PC-9 (cell line): Measurements from ENCODE around the gene CCDC54.
A peak's percentile ranks its signal among the peaks of the same experiment; 100 is the strongest.

Experiments
- EZH2 ChIP-seq: fragments of 200-600 bp; sonication (generic); IDR thresholded peaks from 2 replicates; pipeline ENCODE4 v1.8.0; 2017; ENCODE audit warnings: antibody characterized with exemption, low read depth
- TF ChIP-seq, protein P1 (sequence below): fragments of 200-600 bp; sonication (generic); conservative IDR thresholded peaks from 2 replicates; pipeline ENCODE4 v1.6.1; 2017; ENCODE audit warnings: mixed run types, antibody characterized with exemption, mild to moderate bottlenecking, moderate library complexity

DNA sequence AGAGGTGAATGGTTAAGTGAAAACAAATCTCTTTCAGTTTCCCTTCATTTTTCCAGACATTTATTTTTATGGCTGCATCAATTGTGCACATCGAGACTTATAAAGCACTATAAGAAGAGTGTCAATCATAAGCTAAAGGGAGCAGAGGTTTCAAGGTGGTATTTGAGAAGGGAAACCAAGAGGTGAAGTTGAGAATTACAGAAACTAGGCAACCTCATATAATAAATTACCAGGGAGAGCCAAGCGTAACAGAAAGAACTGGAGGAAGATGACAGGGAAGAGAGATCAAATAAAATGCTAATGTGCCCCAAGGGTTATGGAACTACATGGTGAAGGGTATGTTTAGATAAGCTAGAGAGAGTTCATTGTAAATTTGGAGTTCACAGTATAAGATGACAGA lies 6.3 kb upstream of the CCDC54 start:
- TF ChIP-seq, protein P1, sequence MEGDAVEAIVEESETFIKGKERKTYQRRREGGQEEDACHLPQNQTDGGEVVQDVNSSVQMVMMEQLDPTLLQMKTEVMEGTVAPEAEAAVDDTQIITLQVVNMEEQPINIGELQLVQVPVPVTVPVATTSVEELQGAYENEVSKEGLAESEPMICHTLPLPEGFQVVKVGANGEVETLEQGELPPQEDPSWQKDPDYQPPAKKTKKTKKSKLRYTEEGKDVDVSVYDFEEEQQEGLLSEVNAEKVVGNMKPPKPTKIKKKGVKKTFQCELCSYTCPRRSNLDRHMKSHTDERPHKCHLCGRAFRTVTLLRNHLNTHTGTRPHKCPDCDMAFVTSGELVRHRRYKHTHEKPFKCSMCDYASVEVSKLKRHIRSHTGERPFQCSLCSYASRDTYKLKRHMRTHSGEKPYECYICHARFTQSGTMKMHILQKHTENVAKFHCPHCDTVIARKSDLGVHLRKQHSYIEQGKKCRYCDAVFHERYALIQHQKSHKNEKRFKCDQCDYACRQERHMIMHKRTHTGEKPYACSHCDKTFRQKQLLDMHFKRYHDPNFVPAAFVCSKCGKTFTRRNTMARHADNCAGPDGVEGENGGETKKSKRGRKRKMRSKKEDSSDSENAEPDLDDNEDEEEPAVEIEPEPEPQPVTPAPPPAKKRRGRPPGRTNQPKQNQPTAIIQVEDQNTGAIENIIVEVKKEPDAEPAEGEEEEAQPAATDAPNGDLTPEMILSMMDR = peak; percentile 14; the same call in 1 of the 2 replicates
- TF ChIP-seq EZH2 = no peak
